Measurements from ENCODE around the gene TBC1D5. TPM values are rescaled to one million over a fixed set of nuclear protein-coding genes. Genes with fewer than 3 reads are reported as not detected.

Gene TBC1D5
- total RNA-seq, 1 experiment from 2014 or later, result 30.4 TPM

GRCh38 chr3:17473761-17474160 is 268.7 kb downstream of the TBC1D5 start:
- in situ Hi-C loops (cut with HindIII; ENCODE audit: low pct_unique_long_range_greater_than_20kb, low sequenced_read_pairs), result no loop called here
- Histone ChIP-seq H3K4me1 (ENCODE audit: control insufficient read depth, insufficient read depth, low read length) (no peaks in the 10 kb centered on the region), H3K36me3 (ENCODE audit: control insufficient read depth, insufficient read depth, low read length) (no peaks in the 10 kb centered on the region), H3K27ac (ENCODE audit: low read length) (no peak overlapping the region), H3K4me3 (ENCODE audit: low read depth in 2 of 2, low read length in 2 of 2) (no peak overlapping the region), H3K9me3 (ENCODE audit: control insufficient read depth, insufficient read depth, low read depth, low read length) (no peaks in the 10 kb centered on the region), H3K27me3 (ENCODE audit: control insufficient read depth, insufficient read depth, low read length) (no peaks in the 10 kb centered on the region)
- ATAC-seq (no peak), DNase-seq (ENCODE audit: low read depth, low spot score) (no peak)
- BruUV-seq (replicated peaks), result no TSS peak
- intact Hi-C loops (cut with micrococcal nuclease; ENCODE audit: unreplicated experiment), result no loop called here
- ChIA-PET CTCF (interaction anchor here (0.6 kb wide), 1 partner anchor 313 kb away, joined by 3 read pairs; no protein-coding TSS in a partner anchor), POLR2A (no interaction called here)
- TF ChIP-seq POLR2AphosphoS5 (IDR thresholded peaks at IDR 0.05; ENCODE audit: low read depth, low read length) (no peak), TCF7L2 (IDR thresholded peaks at IDR 0.05; ENCODE audit: low read depth, low read length) (no peak), SIN3A (IDR thresholded peaks at IDR 0.05; ENCODE audit: borderline replicate concordance, insufficient read depth, low read depth, low read length) (no peak), CTCF (IDR thresholded peaks at IDR 0.05) (no peak)
- TF ChIP-seq, protein P1, sequence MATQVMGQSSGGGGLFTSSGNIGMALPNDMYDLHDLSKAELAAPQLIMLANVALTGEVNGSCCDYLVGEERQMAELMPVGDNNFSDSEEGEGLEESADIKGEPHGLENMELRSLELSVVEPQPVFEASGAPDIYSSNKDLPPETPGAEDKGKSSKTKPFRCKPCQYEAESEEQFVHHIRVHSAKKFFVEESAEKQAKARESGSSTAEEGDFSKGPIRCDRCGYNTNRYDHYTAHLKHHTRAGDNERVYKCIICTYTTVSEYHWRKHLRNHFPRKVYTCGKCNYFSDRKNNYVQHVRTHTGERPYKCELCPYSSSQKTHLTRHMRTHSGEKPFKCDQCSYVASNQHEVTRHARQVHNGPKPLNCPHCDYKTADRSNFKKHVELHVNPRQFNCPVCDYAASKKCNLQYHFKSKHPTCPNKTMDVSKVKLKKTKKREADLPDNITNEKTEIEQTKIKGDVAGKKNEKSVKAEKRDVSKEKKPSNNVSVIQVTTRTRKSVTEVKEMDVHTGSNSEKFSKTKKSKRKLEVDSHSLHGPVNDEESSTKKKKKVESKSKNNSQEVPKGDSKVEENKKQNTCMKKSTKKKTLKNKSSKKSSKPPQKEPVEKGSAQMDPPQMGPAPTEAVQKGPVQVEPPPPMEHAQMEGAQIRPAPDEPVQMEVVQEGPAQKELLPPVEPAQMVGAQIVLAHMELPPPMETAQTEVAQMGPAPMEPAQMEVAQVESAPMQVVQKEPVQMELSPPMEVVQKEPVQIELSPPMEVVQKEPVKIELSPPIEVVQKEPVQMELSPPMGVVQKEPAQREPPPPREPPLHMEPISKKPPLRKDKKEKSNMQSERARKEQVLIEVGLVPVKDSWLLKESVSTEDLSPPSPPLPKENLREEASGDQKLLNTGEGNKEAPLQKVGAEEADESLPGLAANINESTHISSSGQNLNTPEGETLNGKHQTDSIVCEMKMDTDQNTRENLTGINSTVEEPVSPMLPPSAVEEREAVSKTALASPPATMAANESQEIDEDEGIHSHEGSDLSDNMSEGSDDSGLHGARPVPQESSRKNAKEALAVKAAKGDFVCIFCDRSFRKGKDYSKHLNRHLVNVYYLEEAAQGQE (IDR thresholded peaks at IDR 0.05; ENCODE audit: insufficient read depth in 1 of 2, low read depth in 2 of 2, low read length in 1 of 2), result no peak

GRCh38 chr3:17469954-17470353 is 272.5 kb downstream of the TBC1D5 start:
- BruUV-seq (replicated peaks), result no TSS peak
- H3K4me3 ChIP-seq (ENCODE audit: low read depth in 2 of 2, low read length in 2 of 2), result no peak overlapping the region
- no peak for DNase-seq (ENCODE audit: low read depth, low spot score)
- no peak for ATAC-seq
- intact Hi-C loops (cut with micrococcal nuclease; ENCODE audit: unreplicated experiment), result no loop called here
- no peaks in the 10 kb centered on the region for H3K36me3 ChIP-seq (ENCODE audit: control insufficient read depth, insufficient read depth, low read length)
- in situ Hi-C loops (cut with HindIII; ENCODE audit: low pct_unique_long_range_greater_than_20kb, low sequenced_read_pairs), result no loop called here
- ChIA-PET CTCF (no interaction called here), POLR2A (no interaction called here)
- no peaks in the 10 kb centered on the region for H3K4me1 ChIP-seq (ENCODE audit: control insufficient read depth, insufficient read depth, low read length)
- H3K27me3 ChIP-seq (ENCODE audit: control insufficient read depth, insufficient read depth, low read length), result no peaks in the 10 kb centered on the region
- no peak overlapping the region for H3K27ac ChIP-seq (ENCODE audit: low read length)
- no peaks in the 10 kb centered on the region for H3K9me3 ChIP-seq (ENCODE audit: control insufficient read depth, insufficient read depth, low read depth, low read length)
- TF ChIP-seq TCF7L2 (IDR thresholded peaks at IDR 0.05; ENCODE audit: low read depth, low read length) (no peak), POLR2AphosphoS5 (IDR thresholded peaks at IDR 0.05; ENCODE audit: low read depth, low read length) (no peak), CTCF (IDR thresholded peaks at IDR 0.05) (no peak), SIN3A (IDR thresholded peaks at IDR 0.05; ENCODE audit: borderline replicate concordance, insufficient read depth, low read depth, low read length) (no peak)
- TF ChIP-seq, protein P1 (IDR thresholded peaks at IDR 0.05; ENCODE audit: insufficient read depth in 1 of 2, low read depth in 2 of 2, low read length in 1 of 2), result no peak

Measured in Panc1 (cell line).